H1 (cell line): ENCODE measurements around the gene MRPS17.

ENCODE experiments used
- CEBPB ChIP-seq: IDR thresholded peaks from 2 replicates; pipeline ENCODE4 v1.6.1; 2012; ENCODE audit warnings: low read depth, low read length
- CTBP2 ChIP-seq: IDR thresholded peaks from 2 replicates; pipeline ENCODE4 v1.7.0; 2011; ENCODE audit warnings: borderline replicate concordance, mild to moderate bottlenecking, moderate library complexity, mixed read lengths, low read length; ENCODE audit not compliant: insufficient read depth, insufficient read length
- CTCF ChIP-seq, 3 experiments: IDR thresholded peaks; 1 replicate in 2 of 3; 2 replicates in 1 of 3; pipeline versions ENCODE4 v1.5.1 to v1.6.1; 2011; ENCODE audit warnings: low read length in 3 of 3, mild to moderate bottlenecking in 3 of 3, inconsistent platforms in 2 of 3, low read depth in 1 of 3, moderate library complexity in 1 of 3; ENCODE audit not compliant: insufficient read depth in 1 of 3; ENCODE audit errors: control extremely low read depth in 1 of 3
- ZNF274 ChIP-seq: IDR thresholded peaks from 2 replicates; pipeline ENCODE4 v1.7.0; 2012; ENCODE audit warnings: low read length, borderline replicate concordance; ENCODE audit errors: extremely low read depth

GRCh38 chr7:55977831-55978230 is 26.2 kb downstream of the MRPS17 start:
- no peak for TF ChIP-seq CTCF (IDR thresholded peaks at IDR 0.05; ENCODE audit: control extremely low read depth in 1 of 3, insufficient read depth in 1 of 3, low read depth in 1 of 3, low read length in 3 of 3)
- TF ChIP-seq CEBPB, result no peak
- TF ChIP-seq ZNF274, result no peak
- no peak for TF ChIP-seq CTBP2
